Measurements from ENCODE around the gene USP7.

USP7 gene

GRCh38 chr16:8925455-8925854, 38.3 kb downstream of the USP7 start:
- DNase-seq (ENCODE audit: low read depth), result no peak
- H3K4me3 ChIP-seq (ENCODE audit: low read depth, low read length), result no peak overlapping the region
- TF ChIP-seq CTCF (IDR thresholded peaks at IDR 0.05; ENCODE audit: control insufficient read depth, extremely low read depth, insufficient read depth), result no peak

GRCh38 chr16:8924214-8924613, 39.5 kb downstream of the USP7 start:
- DNase-seq (ENCODE audit: low read depth), result no peak
- no peak overlapping the region for H3K4me3 ChIP-seq (ENCODE audit: low read depth, low read length)

GRCh38 chr16:8923199-8923598, 40.5 kb downstream of the USP7 start:
- no peak overlapping the region for H3K4me3 ChIP-seq (ENCODE audit: low read depth, low read length)
- no peak for DNase-seq (ENCODE audit: low read depth)
- TF ChIP-seq CTCF (IDR thresholded peaks at IDR 0.05; ENCODE audit: control insufficient read depth, extremely low read depth, insufficient read depth), result no peak

More at GRCh38 chr16:8924214-8924613, 39.5 kb downstream of the USP7 start:
- TF ChIP-seq CTCF (IDR thresholded peaks at IDR 0.05; ENCODE audit: control insufficient read depth, extremely low read depth, insufficient read depth), result no peak

GRCh38 chr16:8921347-8921984, 42.2 kb downstream of the USP7 start:
- TF ChIP-seq CTCF (IDR thresholded peaks at IDR 0.05; ENCODE audit: control insufficient read depth, extremely low read depth, insufficient read depth), result no peak
- no peak overlapping the region for H3K4me3 ChIP-seq (ENCODE audit: low read depth, low read length)
- DNase-seq (ENCODE audit: low read depth), result no peak

- no peak for DNase-seq (ENCODE audit: low read depth)
These were observed 42.9 kb downstream of the USP7 start for GRCh38 chr16:8920645-8921346.

GRCh38 chr16:8919934-8920462, 43.7 kb downstream of the USP7 start:
- no peak for TF ChIP-seq CTCF (IDR thresholded peaks at IDR 0.05; ENCODE audit: control insufficient read depth, extremely low read depth, insufficient read depth)
- no peak overlapping the region for H3K4me3 ChIP-seq (ENCODE audit: low read depth, low read length)
- no peak for DNase-seq (ENCODE audit: low read depth)

More at GRCh38 chr16:8920645-8921346, 42.9 kb downstream of the USP7 start:
- TF ChIP-seq CTCF (IDR thresholded peaks at IDR 0.05; ENCODE audit: control insufficient read depth, extremely low read depth, insufficient read depth), result no peak
- H3K4me3 ChIP-seq (ENCODE audit: low read depth, low read length), result no peak overlapping the region
